SK-N-SH (cell line): ENCODE measurements around the gene E2F4. TPM values are rescaled to one million over a fixed set of nuclear protein-coding genes. Genes with fewer than 3 reads are reported as not detected.

ENCODE experiments used
- CTCF ChIA-PET: fragments of 300-600, 350-600 bp; formaldehyde crosslinking; extraction: SDS; loops from one replicate; lab custom pipeline; 2021; lab: Yijun Ruan, JAX
- POLR2A ChIA-PET: fragments of 350-600 bp; sonication (Branson Sonifier 250); formaldehyde crosslinking; extraction: SDS; loops from one replicate; lab custom pipeline; 2020; ENCODE audit warnings: antibody characterized with exemption, inconsistent platforms; lab: Yijun Ruan, JAX
- DNase-seq: peaks from one replicate; pipeline ENCODE4 v3.0.0; 2012
- H2AFZ ChIP-seq: fragments of 200-600 bp; sonication (generic); 2 replicates; pipeline ENCODE4 v1.8.1; 2016; ENCODE audit warnings: antibody characterized with exemption, mild to moderate bottlenecking, low read depth
- H3F3A ChIP-seq: fragments of 200-600 bp; sonication (generic); replicated peaks from 2 replicates; pipeline ENCODE3; 2016; ENCODE audit warnings: antibody characterized with exemption, mild to moderate bottlenecking; ENCODE audit not compliant: insufficient read depth
- H3K27ac ChIP-seq, 2 experiments: fragments of 200-500 bp in 1 of 2; fragments of 200-600 bp in 1 of 2; sonication (Bioruptor generic) in 1 of 2; sonication (generic), shearing (Covaris generic) in 1 of 2; 2 replicates each; pipeline versions ENCODE4 v1.5.1 to v1.6.1; 2014 to 2016; ENCODE audit warnings: low read depth in 2 of 2, inconsistent platforms in 1 of 2, low read length in 1 of 2, mild to moderate bottlenecking in 1 of 2, mixed read lengths in 1 of 2
- H3K27me3 ChIP-seq: fragments of 200-600 bp; sonication (generic), shearing (Covaris generic); 2 replicates; pipeline ENCODE4 v1.6.1; 2016; ENCODE audit warnings: mixed run types; ENCODE audit not compliant: insufficient read depth
- H3K36me3 ChIP-seq, 2 experiments: fragments of 200-500 bp in 1 of 2; fragments of 200-600 bp in 1 of 2; sonication (Bioruptor generic) in 1 of 2; sonication (generic) in 1 of 2; replicated peaks in 1 of 2; 2 replicates each; pipeline versions ENCODE3 to v1.5.1; 2014 to 2016; ENCODE audit warnings: low read length in 1 of 2, mild to moderate bottlenecking in 1 of 2; ENCODE audit not compliant: insufficient read depth in 2 of 2, control insufficient read depth in 1 of 2
- H3K4me1 ChIP-seq, 2 experiments: fragments of 200-500 bp in 1 of 2; fragments of 200-600 bp in 1 of 2; sonication (Bioruptor generic) in 1 of 2; sonication (generic), shearing (Covaris generic) in 1 of 2; 2 replicates each; pipeline versions ENCODE4 v1.5.1 to v1.6.1; 2014 to 2016; ENCODE audit warnings: low read depth in 1 of 2, low read length in 1 of 2, mixed run types in 1 of 2; ENCODE audit not compliant: insufficient read depth in 2 of 2, control insufficient read depth in 1 of 2
- H3K4me2 ChIP-seq: fragments of 200-600 bp; sonication (generic), shearing (Covaris generic); 2 replicates; pipeline ENCODE4 v1.6.1; 2017; ENCODE audit warnings: mixed run types
- H3K4me3 ChIP-seq, 2 experiments: fragments of 200-500 bp in 1 of 2; fragments of 200-600 bp in 1 of 2; sonication (Bioruptor generic) in 1 of 2; sonication (generic), shearing (Covaris generic) in 1 of 2; 2 replicates each; pipeline versions ENCODE4 v1.5.1 to v1.8.1; 2014 to 2016; ENCODE audit warnings: low read depth in 2 of 2, inconsistent platforms in 1 of 2, low read length in 1 of 2, mild to moderate bottlenecking in 1 of 2, mixed read lengths in 1 of 2, moderate library complexity in 1 of 2
- H3K79me2 ChIP-seq: fragments of 200-600 bp; sonication (generic); 2 replicates; pipeline ENCODE4 v1.8.1; 2017; ENCODE audit warnings: mild to moderate bottlenecking; ENCODE audit not compliant: insufficient read depth
- H3K9ac ChIP-seq: fragments of 200-600 bp; sonication (generic); 2 replicates; pipeline ENCODE4 v1.6.1; 2017; ENCODE audit warnings: mixed run types
- H3K9me2 ChIP-seq: fragments of 200-600 bp; sonication (generic); 2 replicates; pipeline ENCODE4 v1.6.1; 2017; ENCODE audit warnings: mixed run types
- H3K9me3 ChIP-seq: fragments of 200-600 bp; sonication (generic); 2 replicates; pipeline ENCODE4 v1.6.1; 2017; ENCODE audit warnings: mixed run types, mild to moderate bottlenecking, moderate library complexity
- H4K20me1 ChIP-seq: fragments of 200-600 bp; sonication (generic); 2 replicates; pipeline ENCODE4 v1.6.1; 2017; ENCODE audit warnings: mild to moderate bottlenecking, mixed run types; ENCODE audit not compliant: insufficient read depth
- ELF1 ChIP-seq: IDR thresholded peaks from 2 replicates; pipeline ENCODE4 v1.4.0; 2012
- EP300 ChIP-seq, 2 experiments: IDR thresholded peaks; 2 replicates each; pipeline versions ENCODE4 v1.4.0 to v1.6.1; 2012; ENCODE audit warnings: borderline replicate concordance in 1 of 2, low read depth in 1 of 2, low read length in 1 of 2
- FOXJ3 ChIP-seq: sonication (generic); formaldehyde crosslinking; IDR thresholded peaks from 2 replicates; pipeline ENCODE4 v1.5.1; 2020; ENCODE audit warnings: mild to moderate bottlenecking, missing genetic modification reagents
- GABPA ChIP-seq: IDR thresholded peaks from 2 replicates; pipeline ENCODE4 v1.4.0; 2012; ENCODE audit warnings: low read depth, mild to moderate bottlenecking
- IRF3 ChIP-seq: fragments of 150-350 bp; IDR thresholded peaks from 2 replicates; pipeline ENCODE4 v1.6.1; 2016; ENCODE audit warnings: mild to moderate bottlenecking, low read depth, low read length
- MXI1 ChIP-seq: IDR thresholded peaks from 2 replicates; pipeline ENCODE4 v1.6.1; 2012; ENCODE audit warnings: mild to moderate bottlenecking, low read depth, low read length, improper control_type of control experiment
- NFIC ChIP-seq: IDR thresholded peaks from 2 replicates; pipeline ENCODE4 v1.4.0; 2012; ENCODE audit warnings: borderline replicate concordance
- NRF1 ChIP-seq: IDR thresholded peaks from 2 replicates; pipeline ENCODE4 v1.6.1; 2012; ENCODE audit warnings: low read depth, mild to moderate bottlenecking, low read length
- POLR2AphosphoS5 ChIP-seq: IDR thresholded peaks from 2 replicates; pipeline ENCODE4 v1.6.1; 2012; ENCODE audit warnings: low read depth, low read length
- SMC3 ChIP-seq: IDR thresholded peaks from 2 replicates; pipeline ENCODE4 v1.6.1; 2012; ENCODE audit warnings: low read depth, low read length, improper control_type of control experiment
- TCF12 ChIP-seq: IDR thresholded peaks from 2 replicates; pipeline ENCODE4 v1.4.0; 2012
- USF1 ChIP-seq: IDR thresholded peaks from 2 replicates; pipeline ENCODE4 v1.4.0; 2012; ENCODE audit warnings: low read depth, borderline replicate concordance
- YY1 ChIP-seq: IDR thresholded peaks from 2 replicates; pipeline ENCODE4 v1.4.0; 2012; ENCODE audit warnings: low read depth, mild to moderate bottlenecking
- WGBS: methylation state at CpG from one replicate; pipeline ENCODE4 v1.1.6; 2017; ENCODE audit warnings: low lambda C conversion rate; 5-methylcytosine and 5-hydroxymethylcytosine counted together
- polyA plus RNA-seq, 3 experiments: library from polyadenylated mRNA; depleted of rRNA; stranded (reverse); fragments of >200 nt; gene quantifications; 2 replicates each; pipeline ENCODE4 v1.2.3, GENCODE V29; 2012
- TF ChIP-seq, protein P1 (sequence below): fragments of 150-350 bp; IDR thresholded peaks from 2 replicates; pipeline ENCODE4 v1.6.1; 2017; ENCODE audit warnings: antibody characterized with exemption, low read length, low read depth, borderline replicate concordance
- TF ChIP-seq, protein P2 (sequence below): IDR thresholded peaks from 2 replicates; pipeline ENCODE4; 2012
- TF ChIP-seq, protein P3 (sequence below): IDR thresholded peaks from 2 replicates; pipeline ENCODE4 v1.6.1; 2012; ENCODE audit warnings: mild to moderate bottlenecking, low read depth, low read length, moderate library complexity

Gene E2F4
- polyA plus RNA-seq, 1 of the 3 experiments (the other 2 are of a cell fraction), result 168 TPM

- H3K4me3 ChIP-seq, result no peak overlapping the region
- no peak for DNase-seq
- H3K4me2 ChIP-seq, result no peak overlapping the region
- H3F3A ChIP-seq, result no peaks in the 10 kb centered on the region
- H3K27me3 ChIP-seq, result no peaks in the 10 kb centered on the region
- H3K27ac ChIP-seq, result no peak overlapping the region
- no peaks in the 10 kb centered on the region for H4K20me1 ChIP-seq
- no peaks in the 10 kb centered on the region for H3K79me2 ChIP-seq
- H3K9me2 ChIP-seq, result no peaks in the 10 kb centered on the region
- H2AFZ ChIP-seq, result no peak overlapping the region
- ChIA-PET POLR2A (interaction anchor here (0.7 kb wide), 1 partner anchor 9 kb away, joined by 4 read pairs; no protein-coding TSS in a partner anchor), CTCF (no interaction called here)
- H3K4me1 ChIP-seq, result peaks cover 8 to 14% of the 10 kb centered on the region in 2 experiments; a peak in 2 of 4 replicates
- TF ChIP-seq NFIC, result no peak
- TF ChIP-seq, protein P1, sequence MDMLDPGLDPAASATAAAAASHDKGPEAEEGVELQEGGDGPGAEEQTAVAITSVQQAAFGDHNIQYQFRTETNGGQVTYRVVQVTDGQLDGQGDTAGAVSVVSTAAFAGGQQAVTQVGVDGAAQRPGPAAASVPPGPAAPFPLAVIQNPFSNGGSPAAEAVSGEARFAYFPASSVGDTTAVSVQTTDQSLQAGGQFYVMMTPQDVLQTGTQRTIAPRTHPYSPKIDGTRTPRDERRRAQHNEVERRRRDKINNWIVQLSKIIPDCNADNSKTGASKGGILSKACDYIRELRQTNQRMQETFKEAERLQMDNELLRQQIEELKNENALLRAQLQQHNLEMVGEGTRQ, result no peak
- no peak for TF ChIP-seq NRF1
- no peak for TF ChIP-seq EP300 (IDR thresholded peaks at IDR 0.05; ENCODE audit: borderline replicate concordance in 1 of 2, low read depth in 1 of 2, low read length in 1 of 2)
- TF ChIP-seq IRF3, result no peak
- TF ChIP-seq, protein P2, sequence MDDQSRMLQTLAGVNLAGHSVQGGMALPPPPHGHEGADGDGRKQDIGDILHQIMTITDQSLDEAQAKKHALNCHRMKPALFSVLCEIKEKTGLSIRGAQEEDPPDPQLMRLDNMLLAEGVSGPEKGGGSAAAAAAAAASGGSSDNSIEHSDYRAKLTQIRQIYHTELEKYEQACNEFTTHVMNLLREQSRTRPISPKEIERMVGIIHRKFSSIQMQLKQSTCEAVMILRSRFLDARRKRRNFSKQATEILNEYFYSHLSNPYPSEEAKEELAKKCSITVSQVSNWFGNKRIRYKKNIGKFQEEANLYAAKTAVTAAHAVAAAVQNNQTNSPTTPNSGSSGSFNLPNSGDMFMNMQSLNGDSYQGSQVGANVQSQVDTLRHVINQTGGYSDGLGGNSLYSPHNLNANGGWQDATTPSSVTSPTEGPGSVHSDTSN, result no peak
- no peak for TF ChIP-seq FOXJ3 (CRISPR knock-in tag)
- TF ChIP-seq POLR2AphosphoS5, result no peak
- no peak for TF ChIP-seq ELF1
- no peak for TF ChIP-seq GABPA
- no peak for TF ChIP-seq SMC3
- no peak for TF ChIP-seq MXI1
- no peak for TF ChIP-seq YY1
- no peak for TF ChIP-seq USF1
- no peaks in the 10 kb centered on the region for H3K9me3 ChIP-seq
- no peak overlapping the region for H3K9ac ChIP-seq
- no peaks in the 10 kb centered on the region for H3K36me3 ChIP-seq
- WGBS, result 87% methylated on average over 7 of the region's 7 CpGs
These were observed 19.7 kb downstream of the E2F4 start for GRCh38 chr16:67211674-67212073.

- Histone ChIP-seq H3K9ac (no peak overlapping the region), H3K9me2 (no peaks in the 10 kb centered on the region), H2AFZ (no peak overlapping the region), H4K20me1 (no peaks in the 10 kb centered on the region), H3K9me3 (no peaks in the 10 kb centered on the region), H3K27ac (no peak overlapping the region), H3K4me2 (no peak overlapping the region), H3F3A (no peaks in the 10 kb centered on the region), H3K36me3 (no peaks in the 10 kb centered on the region), H3K4me1 (peaks cover 5 to 12% of the 10 kb centered on the region in 2 experiments; a peak in 2 of 4 replicates), H3K79me2 (no peaks in the 10 kb centered on the region), H3K4me3 (no peak overlapping the region), H3K27me3 (no peaks in the 10 kb centered on the region)
- DNase-seq, result no peak
- POLR2A ChIA-PET, result no interaction called here
- CTCF ChIA-PET, result interaction anchor here (1.0 kb wide), 1 partner anchor 57 kb away, joined by 5 read pairs; no protein-coding TSS in a partner anchor
- TF ChIP-seq TCF12, result 0 out of 2 replicates have a peak, but pooled peaks have one; percentile 16
- TF ChIP-seq, protein P3, sequence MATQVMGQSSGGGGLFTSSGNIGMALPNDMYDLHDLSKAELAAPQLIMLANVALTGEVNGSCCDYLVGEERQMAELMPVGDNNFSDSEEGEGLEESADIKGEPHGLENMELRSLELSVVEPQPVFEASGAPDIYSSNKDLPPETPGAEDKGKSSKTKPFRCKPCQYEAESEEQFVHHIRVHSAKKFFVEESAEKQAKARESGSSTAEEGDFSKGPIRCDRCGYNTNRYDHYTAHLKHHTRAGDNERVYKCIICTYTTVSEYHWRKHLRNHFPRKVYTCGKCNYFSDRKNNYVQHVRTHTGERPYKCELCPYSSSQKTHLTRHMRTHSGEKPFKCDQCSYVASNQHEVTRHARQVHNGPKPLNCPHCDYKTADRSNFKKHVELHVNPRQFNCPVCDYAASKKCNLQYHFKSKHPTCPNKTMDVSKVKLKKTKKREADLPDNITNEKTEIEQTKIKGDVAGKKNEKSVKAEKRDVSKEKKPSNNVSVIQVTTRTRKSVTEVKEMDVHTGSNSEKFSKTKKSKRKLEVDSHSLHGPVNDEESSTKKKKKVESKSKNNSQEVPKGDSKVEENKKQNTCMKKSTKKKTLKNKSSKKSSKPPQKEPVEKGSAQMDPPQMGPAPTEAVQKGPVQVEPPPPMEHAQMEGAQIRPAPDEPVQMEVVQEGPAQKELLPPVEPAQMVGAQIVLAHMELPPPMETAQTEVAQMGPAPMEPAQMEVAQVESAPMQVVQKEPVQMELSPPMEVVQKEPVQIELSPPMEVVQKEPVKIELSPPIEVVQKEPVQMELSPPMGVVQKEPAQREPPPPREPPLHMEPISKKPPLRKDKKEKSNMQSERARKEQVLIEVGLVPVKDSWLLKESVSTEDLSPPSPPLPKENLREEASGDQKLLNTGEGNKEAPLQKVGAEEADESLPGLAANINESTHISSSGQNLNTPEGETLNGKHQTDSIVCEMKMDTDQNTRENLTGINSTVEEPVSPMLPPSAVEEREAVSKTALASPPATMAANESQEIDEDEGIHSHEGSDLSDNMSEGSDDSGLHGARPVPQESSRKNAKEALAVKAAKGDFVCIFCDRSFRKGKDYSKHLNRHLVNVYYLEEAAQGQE, result no peak
These were observed 20.8 kb downstream of the E2F4 start for GRCh38 chr16:67212766-67213165.
